Mesangial cell (primary cell): Measurements from ENCODE around the gene HOXA2. TPM values are rescaled to one million over a fixed set of nuclear protein-coding genes. Genes with fewer than 3 reads are reported as not detected.

ENCODE experiments used
- total RNA-seq: library from RNA; depleted of rRNA; stranded (reverse); fragments of >200 nt; gene quantifications from 2 replicates; pipeline ENCODE4 v1.2.3, GENCODE V29; 2015

The HOXA2 gene
- 2.4 and 2.7 TPM in 2 replicates for total RNA-seq

GRCh38 chr7:27102581-27103442 lies at the start of gene HOXA2:
Gene HOXA2, minus strand, starts transcription at chr7:27102683. Its CDS starts 183 bp downstream, at chr7:27102500.

GRCh38 chr7:27147199-27148030 lies 44.9 kb upstream of the HOXA2 start, which contains the start of gene HOXA6:
Gene HOXA6, minus strand, starts transcription at chr7:27147774. Its CDS starts 25 bp downstream, at chr7:27147749.

GRCh38 chr7:27143023-27143949 lies 40.8 kb upstream of the HOXA2 start, which contains the start of gene HOXA5:
Gene HOXA5, minus strand, starts transcription at chr7:27143681. Its CDS starts 74 bp downstream, at chr7:27143607.

DNA sequence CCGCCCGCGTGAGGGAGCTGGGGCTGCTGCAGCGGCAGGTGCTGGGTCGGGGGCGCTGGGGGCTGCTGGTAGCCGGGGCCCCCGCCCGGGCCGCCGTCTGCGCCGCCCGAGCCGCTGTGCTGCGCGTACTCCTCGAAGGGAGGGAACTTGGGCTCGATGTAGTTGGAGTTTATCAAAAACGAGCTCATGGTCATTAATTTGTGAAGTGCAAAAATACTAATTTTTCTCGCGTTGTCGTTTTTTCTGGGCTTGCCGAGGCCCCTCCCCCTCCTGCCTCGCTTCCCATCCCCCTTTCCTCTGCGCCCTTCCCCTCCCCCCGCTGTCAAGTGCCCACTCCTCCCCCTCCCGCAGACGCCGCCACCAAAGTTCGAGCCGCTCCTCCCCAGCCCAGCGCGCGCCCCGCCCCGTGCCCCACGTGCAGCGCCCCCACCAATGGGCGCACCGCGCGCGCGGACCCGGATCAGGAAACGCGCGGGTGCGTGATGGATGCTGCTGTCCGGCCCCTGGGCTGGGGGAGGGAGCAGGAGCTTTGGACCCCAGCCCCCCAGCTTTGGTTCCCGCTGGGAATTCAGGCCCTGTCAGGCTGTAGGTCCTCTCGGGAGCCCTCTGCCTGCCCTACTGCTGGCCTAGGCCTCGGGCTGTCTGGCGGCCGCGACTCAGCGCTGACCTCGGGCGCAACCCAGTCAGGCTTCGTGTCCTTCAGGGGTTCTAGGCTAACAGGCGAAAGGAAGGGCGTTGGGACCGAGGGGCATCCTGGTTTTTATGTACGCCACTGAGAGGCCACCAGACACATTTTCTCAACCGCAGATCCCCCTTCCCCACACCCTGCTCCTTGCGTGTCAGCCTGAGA lies 28.3 kb upstream of the HOXA2 start, which contains the start of gene HOXA4:
TSS of gene HOXA4 (minus strand) at position 218 of the 850 bp plus-strand sequence. CDS start at position 194, 24 bp downstream.

DNA sequence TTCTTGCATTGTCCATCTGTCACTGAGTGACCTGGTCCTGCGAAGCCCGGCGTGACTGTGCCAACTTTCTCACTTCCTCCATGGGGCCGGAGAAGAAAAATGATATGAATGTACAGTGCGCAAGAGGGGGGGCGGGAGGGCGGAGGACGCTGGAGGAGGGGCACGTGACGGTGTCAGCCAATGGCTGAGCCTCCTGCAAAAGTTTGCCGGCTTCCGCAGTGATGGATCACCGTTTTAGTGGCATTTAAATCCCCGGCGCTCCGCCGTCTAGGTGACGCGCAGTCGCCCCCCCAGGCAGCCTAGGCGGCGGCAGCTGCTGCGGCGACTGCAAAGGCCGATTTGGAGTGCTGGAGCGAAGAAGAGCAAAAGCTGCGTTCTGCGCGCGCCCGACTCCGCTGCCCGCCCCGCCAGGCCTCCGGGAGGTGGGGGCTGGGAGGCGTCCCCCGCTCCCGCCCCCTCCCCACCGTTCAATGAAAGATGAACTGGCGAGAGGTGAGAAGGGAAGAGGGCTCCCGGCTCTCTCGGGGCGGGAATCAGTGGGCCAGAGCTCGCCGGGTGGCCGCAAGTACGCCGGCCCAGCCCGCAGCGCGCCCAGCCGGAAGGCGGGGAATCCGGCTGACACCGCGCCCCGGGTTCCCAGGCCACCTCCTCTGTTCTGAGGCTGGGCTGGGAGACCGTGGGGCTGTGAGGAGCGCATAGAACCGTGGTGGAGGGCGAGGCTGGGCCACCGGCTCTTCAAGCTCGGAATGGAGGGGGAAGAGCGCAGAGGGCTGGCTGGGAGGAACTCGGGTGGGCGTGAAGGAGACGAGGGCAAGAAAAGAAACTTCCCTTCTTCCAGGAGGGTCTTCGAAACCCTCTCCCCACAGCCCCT lies 6.4 kb downstream of the HOXA2 start, which contains the start of gene HOXA1:
TSS of gene HOXA1 (minus strand) at position 104 of the 871 bp plus-strand sequence. CDS start at position 16, 88 bp downstream.

Other genes with a start within 250 kb of the HOXA2 start
- gene SKAP2, start 238.1 kb downstream of the HOXA2 start, total RNA-seq, result 12.3 and 13.7 TPM in 2 replicates
- gene HOXA1, start 6.7 kb downstream of the HOXA2 start, total RNA-seq, result 5.1 and 5.4 TPM in 2 replicates
- gene HOXA4, start 28.1 kb upstream of the HOXA2 start, total RNA-seq, result 6.7 and 9.6 TPM in 2 replicates
- gene HOXA5, start 41.0 kb upstream of the HOXA2 start, total RNA-seq, result 23.5 and 46.8 TPM in 2 replicates
- 11.1 and 18.8 TPM in 2 replicates for gene HOXA6, start 45.1 kb upstream of the HOXA2 start, total RNA-seq
- gene HOXA3, start 49.9 kb upstream of the HOXA2 start, total RNA-seq, result 39.4 and 86.7 TPM in 2 replicates
- gene HOXA7, start 54.0 kb upstream of the HOXA2 start, total RNA-seq, result 16.8 and 26.6 TPM in 2 replicates
- gene HOXA9, start 62.9 kb upstream of the HOXA2 start, total RNA-seq, result 87.0 and 98.1 TPM in 2 replicates
- gene HOXA10, start 71.6 kb upstream of the HOXA2 start, total RNA-seq, result 45.8 and 54.5 TPM in 2 replicates
- 14.5 and 24.2 TPM in 2 replicates for gene HOXA11, start 82.5 kb upstream of the HOXA2 start, total RNA-seq
- gene HOXA13, start 97.4 kb upstream of the HOXA2 start, total RNA-seq, result not detected in 2 replicates
- gene EVX1, start 140.1 kb upstream of the HOXA2 start, total RNA-seq, result not detected in 2 replicates